ENCODE results near the gene FGF19.

The FGF19 gene

DNA sequence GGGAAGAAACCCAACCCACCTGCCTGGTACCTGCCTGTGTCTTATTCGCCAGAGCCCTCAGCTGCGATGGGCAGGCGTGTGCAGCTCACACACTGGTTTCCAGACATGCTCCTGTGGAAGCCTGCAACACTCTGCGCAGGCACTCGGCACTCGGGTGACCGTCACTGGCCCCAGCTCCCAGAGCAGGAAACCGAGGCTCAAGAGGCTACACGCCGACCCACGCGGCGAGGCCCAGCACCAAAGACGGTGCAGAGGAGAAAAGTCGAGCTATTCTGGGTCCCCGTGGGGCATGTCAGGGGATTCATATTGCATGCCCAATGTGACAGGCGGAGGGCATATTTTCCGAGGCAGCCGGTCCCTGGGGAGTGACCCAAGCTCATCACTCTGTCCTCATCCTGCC lies 11.6 kb upstream of the FGF19 start:
- no peaks in the 10 kb centered on the region for H3K36me3 ChIP-seq (ENCODE audit: insufficient read depth)
- H2AFZ ChIP-seq (ENCODE audit: low read depth) = no peak overlapping the region
- no peak overlapping the region for H3K4me3 ChIP-seq (IDR thresholded peaks at IDR 0.05; ENCODE audit: insufficient read depth, low read depth, low read length)
- no peak overlapping the region for H3K9ac ChIP-seq
- H3K4me2 ChIP-seq = no peak overlapping the region
- TF ChIP-seq, protein P1, sequence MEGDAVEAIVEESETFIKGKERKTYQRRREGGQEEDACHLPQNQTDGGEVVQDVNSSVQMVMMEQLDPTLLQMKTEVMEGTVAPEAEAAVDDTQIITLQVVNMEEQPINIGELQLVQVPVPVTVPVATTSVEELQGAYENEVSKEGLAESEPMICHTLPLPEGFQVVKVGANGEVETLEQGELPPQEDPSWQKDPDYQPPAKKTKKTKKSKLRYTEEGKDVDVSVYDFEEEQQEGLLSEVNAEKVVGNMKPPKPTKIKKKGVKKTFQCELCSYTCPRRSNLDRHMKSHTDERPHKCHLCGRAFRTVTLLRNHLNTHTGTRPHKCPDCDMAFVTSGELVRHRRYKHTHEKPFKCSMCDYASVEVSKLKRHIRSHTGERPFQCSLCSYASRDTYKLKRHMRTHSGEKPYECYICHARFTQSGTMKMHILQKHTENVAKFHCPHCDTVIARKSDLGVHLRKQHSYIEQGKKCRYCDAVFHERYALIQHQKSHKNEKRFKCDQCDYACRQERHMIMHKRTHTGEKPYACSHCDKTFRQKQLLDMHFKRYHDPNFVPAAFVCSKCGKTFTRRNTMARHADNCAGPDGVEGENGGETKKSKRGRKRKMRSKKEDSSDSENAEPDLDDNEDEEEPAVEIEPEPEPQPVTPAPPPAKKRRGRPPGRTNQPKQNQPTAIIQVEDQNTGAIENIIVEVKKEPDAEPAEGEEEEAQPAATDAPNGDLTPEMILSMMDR (conservative IDR thresholded peaks at IDR 0.05; ENCODE audit: low read depth, low read length) = no peak
- H3K27me3 ChIP-seq (ENCODE audit: insufficient read depth, low read depth) = peaks cover 19% of the 10 kb centered on the region; the same call in 1 of the 2 replicates
- no peaks in the 10 kb centered on the region for H3K4me1 ChIP-seq (ENCODE audit: low read depth, poor library complexity, severe bottlenecking)
- no peaks in the 10 kb centered on the region for H3K79me2 ChIP-seq (ENCODE audit: insufficient read depth, low read depth)
- H3K27ac ChIP-seq = no peak overlapping the region
- H4K20me1 ChIP-seq (ENCODE audit: insufficient read depth) = no peaks in the 10 kb centered on the region

GRCh38 chr11:69711822-69712801 lies 8.3 kb upstream of the FGF19 start:
- H3K79me2 ChIP-seq (ENCODE audit: insufficient read depth, low read depth) = no peaks in the 10 kb centered on the region
- TF ChIP-seq, protein P1 (conservative IDR thresholded peaks at IDR 0.05; ENCODE audit: low read depth, low read length) = no peak
- H3K36me3 ChIP-seq (ENCODE audit: insufficient read depth) = no peaks in the 10 kb centered on the region
- peaks cover 11% of the 10 kb centered on the region; the same call in 1 of the 2 replicates for H3K27me3 ChIP-seq (ENCODE audit: insufficient read depth, low read depth)
- H2AFZ ChIP-seq (ENCODE audit: low read depth) = no peak overlapping the region
- H3K27ac ChIP-seq = no peak overlapping the region
- no peak overlapping the region for H3K9ac ChIP-seq
- no peaks in the 10 kb centered on the region for H4K20me1 ChIP-seq (ENCODE audit: insufficient read depth)
- H3K4me3 ChIP-seq (IDR thresholded peaks at IDR 0.05; ENCODE audit: insufficient read depth, low read depth, low read length) = no peak overlapping the region
- H3K4me1 ChIP-seq (ENCODE audit: low read depth, poor library complexity, severe bottlenecking) = no peaks in the 10 kb centered on the region
- H3K4me2 ChIP-seq = no peak overlapping the region

- TF ChIP-seq, protein P1 (conservative IDR thresholded peaks at IDR 0.05; ENCODE audit: low read depth, low read length) = no peak
- no peak overlapping the region for H3K27ac ChIP-seq
- no peak overlapping the region for H2AFZ ChIP-seq (ENCODE audit: low read depth)
- no peaks in the 10 kb centered on the region for H3K4me1 ChIP-seq (ENCODE audit: low read depth, poor library complexity, severe bottlenecking)
- H3K79me2 ChIP-seq (ENCODE audit: insufficient read depth, low read depth) = no peaks in the 10 kb centered on the region
- H4K20me1 ChIP-seq (ENCODE audit: insufficient read depth) = no peaks in the 10 kb centered on the region
- H3K27me3 ChIP-seq (ENCODE audit: insufficient read depth, low read depth) = peaks cover 25% of the 10 kb centered on the region
- H3K4me2 ChIP-seq = no peak overlapping the region
- no peak overlapping the region for H3K9ac ChIP-seq
- H3K4me3 ChIP-seq (IDR thresholded peaks at IDR 0.05; ENCODE audit: insufficient read depth, low read depth, low read length) = no peak overlapping the region
- no peaks in the 10 kb centered on the region for H3K36me3 ChIP-seq (ENCODE audit: insufficient read depth)
These were observed 5.0 kb upstream of the FGF19 start for GRCh38 chr11:69708736-69709401.

DNA sequence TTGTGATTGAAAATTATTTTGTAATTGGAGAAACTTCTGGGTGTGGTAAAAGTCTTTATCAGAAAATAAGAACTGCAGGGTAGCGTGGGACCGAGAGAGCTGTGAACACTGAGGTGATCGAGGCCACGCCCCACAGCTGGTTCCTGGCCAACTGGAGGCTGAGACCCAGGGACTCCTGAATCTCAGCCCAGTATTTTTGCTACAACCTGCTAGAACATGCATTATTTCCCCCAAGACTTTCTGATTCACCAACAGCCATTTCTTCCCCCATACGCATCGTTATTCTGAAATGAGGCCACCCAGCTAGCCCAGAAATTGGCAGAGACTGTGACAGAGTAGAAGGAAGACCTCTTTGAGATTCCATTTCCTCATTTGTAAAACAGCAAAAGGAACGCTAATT lies 3.4 kb upstream of the FGF19 start:
- Histone ChIP-seq H2AFZ (ENCODE audit: low read depth) (no peak overlapping the region), H3K36me3 (ENCODE audit: insufficient read depth) (no peaks in the 10 kb centered on the region), H4K20me1 (ENCODE audit: insufficient read depth) (no peaks in the 10 kb centered on the region), H3K4me1 (ENCODE audit: low read depth, poor library complexity, severe bottlenecking) (no peaks in the 10 kb centered on the region), H3K79me2 (ENCODE audit: insufficient read depth, low read depth) (no peaks in the 10 kb centered on the region), H3K27ac (no peak overlapping the region), H3K27me3 (ENCODE audit: insufficient read depth, low read depth) (peaks cover 22% of the 10 kb centered on the region), H3K4me3 (IDR thresholded peaks at IDR 0.05; ENCODE audit: insufficient read depth, low read depth, low read length) (no peak overlapping the region), H3K4me2 (no peak overlapping the region), H3K9ac (no peak overlapping the region)
- TF ChIP-seq, protein P1 (conservative IDR thresholded peaks at IDR 0.05; ENCODE audit: low read depth, low read length) = no peak

Data from KMS-11 (cell line).